ENCODE measurements around the gene SLC44A2. TPM values are rescaled to one million over a fixed set of nuclear protein-coding genes. Genes with fewer than 3 reads are reported as not detected.
"Not testable (repeated sequence)": the region's sequence is repeated elsewhere in the genome, so short reads cannot be mapped to it uniquely, and the experiment has no call there.

The SLC44A2 gene
- polyA plus RNA-seq, 3 donors = 175 to 191 (median 187) TPM

DNA sequence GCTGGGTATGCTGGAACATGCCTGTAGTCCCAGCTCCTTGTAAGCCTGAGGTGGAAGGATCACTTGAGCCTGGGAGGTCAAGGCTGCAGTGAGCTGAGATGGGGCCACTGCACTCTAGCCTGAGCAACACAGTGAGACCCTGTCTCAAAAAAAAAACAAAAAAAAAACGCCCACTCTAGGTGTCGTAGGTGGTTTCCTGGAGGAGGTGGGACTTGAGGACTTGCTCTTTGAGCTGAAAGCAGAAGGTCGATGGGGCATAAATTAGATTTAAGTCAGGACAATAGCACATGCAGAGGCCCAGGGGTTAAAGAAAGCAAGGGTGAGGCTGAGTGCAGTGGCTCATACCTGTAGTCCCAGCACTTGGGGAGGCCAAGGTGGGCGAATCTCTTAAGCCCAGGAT is 15.9 kb downstream of the SLC44A2 start:
- DNase-seq (ENCODE audit: extremely low read depth in 1 of 11, low read depth in 9 of 11, low spot score in 4 of 11) = no peak

DNA sequence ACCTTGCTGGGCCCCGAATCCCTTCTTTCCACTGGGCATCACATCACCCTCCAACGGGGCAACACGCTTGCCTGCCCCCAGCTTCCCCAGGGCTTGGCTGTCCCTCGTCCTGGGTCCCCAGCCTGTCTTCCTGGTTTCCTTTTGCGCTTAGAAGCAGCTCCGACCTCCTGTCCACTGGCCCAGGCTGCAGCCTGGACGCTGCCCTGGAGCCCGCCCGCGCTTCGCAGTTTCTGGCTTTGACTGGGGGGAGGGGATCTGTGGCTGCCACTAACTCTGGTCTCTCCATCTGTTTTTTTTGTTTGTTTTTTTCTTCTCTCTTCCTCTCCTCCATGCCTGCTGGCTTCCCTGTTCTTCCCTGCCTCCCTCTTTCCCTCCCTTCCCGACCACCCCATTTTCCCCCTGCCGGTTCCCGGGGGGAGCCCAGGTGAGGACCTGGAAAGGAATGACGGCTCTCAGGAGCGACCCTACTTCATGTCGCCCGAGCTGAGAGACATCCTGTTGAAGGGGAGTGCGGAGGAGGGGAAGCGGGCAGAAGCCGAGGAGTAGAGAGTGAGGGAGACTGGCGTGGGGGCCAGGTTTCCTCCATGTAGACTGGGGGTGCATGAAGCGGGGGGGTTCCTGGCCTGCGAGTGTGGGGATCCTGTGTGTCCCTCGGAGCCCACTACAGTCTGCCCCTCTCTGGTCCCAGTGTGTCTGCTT is 17.3 kb downstream of the SLC44A2 start:
- DNase-seq (ENCODE audit: extremely low read depth in 1 of 11, low read depth in 9 of 11, low spot score in 4 of 11) = no peak

DNA sequence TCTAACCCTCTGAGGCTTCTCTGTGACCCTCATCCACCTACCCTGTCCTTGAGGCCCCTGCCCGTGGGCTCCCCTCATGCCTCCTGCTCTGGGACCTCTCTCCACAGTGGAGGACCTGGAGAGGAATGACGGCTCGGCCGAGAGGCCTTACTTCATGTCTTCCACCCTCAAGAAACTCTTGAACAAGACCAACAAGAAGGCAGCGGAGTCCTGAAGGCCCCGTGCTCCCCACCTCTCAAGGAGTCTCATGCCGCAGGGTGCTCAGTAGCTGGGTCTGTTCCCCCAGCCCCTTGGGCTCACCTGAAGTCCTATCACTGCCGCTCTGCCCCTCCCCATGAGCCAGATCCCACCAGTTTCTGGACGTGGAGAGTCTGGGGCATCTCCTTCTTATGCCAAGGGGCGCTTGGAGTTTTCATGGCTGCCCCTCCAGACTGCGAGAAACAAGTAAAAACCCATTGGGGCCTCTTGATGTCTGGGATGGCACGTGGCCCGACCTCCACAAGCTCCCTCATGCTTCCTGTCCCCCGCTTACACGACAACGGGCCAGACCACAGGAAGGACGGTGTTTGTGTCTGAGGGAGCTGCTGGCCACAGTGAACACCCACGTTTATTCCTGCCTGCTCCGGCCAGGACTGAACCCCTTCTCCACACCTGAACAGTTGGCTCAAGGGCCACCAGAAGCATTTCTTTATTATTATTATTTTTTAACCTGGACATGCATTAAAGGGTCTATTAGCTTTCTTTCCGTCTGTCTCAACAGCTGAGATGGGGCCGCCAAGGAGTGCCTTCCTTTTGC is 18.0 kb downstream of the SLC44A2 start:
- DNase-seq (ENCODE audit: extremely low read depth in 1 of 11, low read depth in 9 of 11, low spot score in 4 of 11) = no peak

DNA sequence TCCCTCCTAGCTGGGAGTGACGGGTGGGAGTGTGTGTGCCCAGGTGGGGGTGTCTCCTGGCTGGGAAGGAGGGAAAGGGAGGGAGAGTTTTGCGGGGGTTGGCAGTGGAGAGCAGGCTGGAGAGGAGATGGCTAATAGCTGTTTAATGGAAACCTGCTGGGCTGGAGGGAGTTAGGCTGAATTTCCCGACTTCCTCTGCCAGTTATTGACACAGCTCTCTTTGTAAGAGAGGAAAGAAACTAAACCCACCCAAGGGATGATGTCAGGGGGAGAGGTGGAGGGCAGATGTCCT is 18.6 kb downstream of the SLC44A2 start:
- DNase-seq (ENCODE audit: extremely low read depth in 1 of 11, low read depth in 9 of 11, low spot score in 4 of 11) = peak in 1 of 11 donors; percentile 55

DNA sequence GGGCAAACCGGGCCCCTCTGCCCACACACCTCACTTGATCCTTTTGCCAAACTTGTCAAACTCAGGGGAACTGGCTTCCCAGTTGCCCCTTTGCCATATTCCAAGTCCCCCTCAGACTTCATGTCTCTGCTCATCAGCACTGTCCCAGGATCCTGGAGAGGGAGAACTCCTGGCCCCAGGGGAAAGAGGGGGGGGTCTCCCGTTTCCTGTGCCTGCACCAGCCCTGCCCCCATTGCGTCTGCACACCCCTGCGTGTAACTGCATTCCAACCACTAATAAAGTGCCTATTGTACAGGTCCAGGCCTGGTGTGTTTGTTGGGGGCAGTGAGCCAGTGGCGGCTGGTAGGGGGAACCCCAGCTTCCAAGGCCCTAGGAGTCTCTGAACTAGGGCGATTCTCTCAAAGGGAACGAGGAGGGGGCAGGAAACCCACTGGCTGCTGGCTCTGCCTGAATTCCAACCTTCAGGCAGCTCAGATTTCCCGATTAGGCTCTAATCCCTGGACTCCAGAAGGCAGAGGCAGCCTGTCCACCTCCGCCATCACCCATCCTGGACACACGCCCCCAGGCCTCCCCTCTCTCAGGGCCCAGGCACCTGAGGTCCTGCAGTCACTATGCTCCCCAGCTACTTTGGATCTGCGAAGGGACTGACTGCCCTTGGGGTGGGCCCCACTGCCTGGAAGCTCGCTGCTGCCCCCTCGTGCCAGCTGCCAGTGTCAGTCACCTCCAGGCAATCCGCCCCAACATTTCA is 19.1 kb downstream of the SLC44A2 start:
- DNase-seq (ENCODE audit: extremely low read depth in 1 of 11, low read depth in 9 of 11, low spot score in 4 of 11) = peak in 5 of 11 donors; percentile 51 to 71 (median 68)

DNA sequence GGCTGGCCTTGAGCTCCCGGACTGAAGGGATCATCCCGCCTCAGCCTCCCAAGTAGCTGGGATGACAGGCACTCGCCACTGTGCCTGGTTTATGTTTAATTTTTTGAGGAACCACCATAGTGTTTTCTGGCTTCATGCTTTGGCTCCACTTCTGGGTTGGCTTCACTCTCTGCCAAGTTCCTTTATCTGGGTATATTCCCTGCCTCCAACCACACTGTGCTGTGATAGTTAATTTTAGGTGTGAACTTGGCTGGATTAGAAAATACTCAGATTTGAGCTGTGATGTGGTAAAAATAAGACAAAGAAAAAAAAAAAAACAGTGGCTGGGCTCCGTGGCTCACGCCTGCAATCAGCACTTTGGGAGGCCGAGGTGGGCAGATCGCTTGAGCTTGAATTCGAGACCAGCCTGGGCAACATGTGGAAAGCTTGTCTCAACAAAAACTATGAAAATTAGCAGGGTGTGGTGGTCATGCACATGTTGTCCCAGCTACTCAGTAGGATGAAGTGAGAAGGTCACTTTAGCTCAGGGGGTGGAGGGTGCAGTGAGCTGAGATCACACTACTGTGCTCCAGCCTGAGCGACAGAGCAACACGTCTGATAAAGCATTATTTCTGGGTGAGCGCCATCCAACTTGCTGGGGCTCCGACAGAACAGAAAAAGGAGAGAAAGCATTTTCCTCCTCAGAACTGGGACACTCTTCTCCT is 21.3 kb downstream of the SLC44A2 start:
- no peak for DNase-seq (ENCODE audit: extremely low read depth in 1 of 11, low read depth in 9 of 11, low spot score in 4 of 11)

DNA sequence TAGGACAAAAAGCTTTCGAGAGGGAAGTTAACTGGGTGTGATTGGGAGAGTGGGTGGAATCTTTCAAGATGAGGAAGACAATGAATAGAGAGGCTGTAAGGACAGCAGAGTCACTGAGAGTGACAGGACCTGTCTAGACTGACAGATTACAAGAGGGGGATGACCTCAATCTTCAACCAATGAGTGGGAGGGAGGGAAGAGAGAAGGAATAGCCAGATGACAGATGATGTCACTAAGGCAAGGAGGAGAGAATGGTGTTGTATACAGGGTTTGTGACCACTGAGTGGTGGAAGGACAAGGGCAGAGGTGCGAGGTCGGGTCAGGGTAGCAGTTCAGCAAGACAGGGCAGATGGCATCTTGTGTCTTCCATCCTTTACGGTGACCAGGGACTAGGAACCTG is 23.0 kb downstream of the SLC44A2 start:
- DNase-seq (ENCODE audit: extremely low read depth in 1 of 11, low read depth in 9 of 11, low spot score in 4 of 11) = no peak

DNA sequence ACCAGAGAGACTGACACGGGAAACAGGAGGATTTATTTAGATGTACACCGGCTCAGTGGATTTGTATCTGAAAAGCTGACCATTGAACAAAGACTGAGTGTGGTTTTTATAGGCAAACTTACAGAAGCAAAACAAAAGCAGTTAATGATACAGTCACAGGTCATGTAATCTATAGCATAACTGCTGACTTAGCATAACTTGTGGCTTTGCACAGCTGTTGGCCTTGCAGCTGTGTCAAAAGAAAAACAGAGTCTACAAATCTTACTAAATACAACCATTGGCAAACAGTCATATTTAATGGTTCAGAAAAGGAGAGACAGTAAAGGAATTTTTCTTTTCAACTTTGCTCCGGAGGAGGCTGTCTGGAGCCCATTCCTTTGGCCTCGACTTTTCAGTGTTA is 26.5 kb downstream of the SLC44A2 start:
- no peak for DNase-seq (ENCODE audit: extremely low read depth in 1 of 11, low read depth in 9 of 11, low spot score in 4 of 11)

DNA sequence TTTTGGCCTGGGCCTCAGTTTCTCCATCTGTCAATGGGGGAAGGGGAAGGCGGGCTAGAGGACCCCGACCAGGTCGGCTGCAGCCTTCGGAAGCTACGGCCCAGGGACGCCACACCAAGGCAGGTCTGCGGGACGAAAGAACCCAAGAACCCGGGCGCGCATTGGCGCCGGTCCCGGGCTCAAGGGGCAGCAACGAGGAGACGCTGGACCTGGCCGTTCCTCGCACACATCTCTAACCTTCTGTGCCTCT is 28.1 kb downstream of the SLC44A2 start:
- DNase-seq (ENCODE audit: extremely low read depth in 1 of 11, low read depth in 9 of 11, low spot score in 4 of 11) = peak in 1 of 11 donors; percentile 53

DNA sequence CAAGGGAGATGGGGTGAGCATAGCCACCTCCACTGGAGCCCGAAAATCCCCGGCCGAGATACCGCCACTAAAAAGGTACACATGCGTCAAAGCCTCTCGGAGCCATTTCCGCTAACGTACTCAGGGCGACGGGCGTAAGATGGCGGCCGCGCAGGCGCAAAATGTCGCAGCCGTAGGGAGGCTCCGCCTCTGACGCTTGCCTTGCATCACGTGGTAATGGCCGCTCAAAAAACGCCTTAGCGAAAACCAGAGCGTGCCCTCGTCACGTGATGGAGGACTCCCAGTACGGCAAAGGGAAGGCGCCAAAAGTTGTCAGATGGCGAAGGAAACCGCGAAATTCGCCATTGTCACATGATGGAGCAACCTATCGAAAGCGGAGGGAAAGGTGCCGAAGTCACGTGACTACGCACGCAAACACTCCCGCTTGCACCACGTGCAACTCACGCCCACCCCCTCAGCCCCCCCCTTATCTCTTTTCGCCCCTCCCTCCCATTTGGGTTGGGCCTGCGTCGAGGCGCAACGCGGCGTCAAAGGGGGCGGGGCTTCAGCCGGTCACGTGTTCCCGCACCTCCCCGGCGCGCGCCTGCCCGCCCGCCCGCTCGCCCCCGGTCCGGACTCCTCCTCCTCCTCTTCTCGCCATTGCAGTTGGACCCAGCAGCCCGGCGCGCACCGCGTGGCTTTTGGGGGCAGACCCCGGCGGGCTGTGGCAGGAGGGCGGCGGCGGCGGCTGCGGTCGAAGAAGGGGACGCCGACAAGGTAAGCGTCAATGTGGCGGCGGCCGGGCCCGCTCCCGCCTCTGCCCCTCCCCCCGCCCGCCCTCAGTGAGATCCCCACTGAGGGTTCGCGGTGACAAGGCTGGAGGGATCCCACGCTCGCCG is 28.6 kb downstream of the SLC44A2 start, which contains the start of gene ILF3:
TSS of gene ILF3 (plus strand) at position 615 of the 878 bp plus-strand sequence. CDS start 16,260 bp downstream, outside the sequence.
- peak; percentile 100 for DNase-seq (ENCODE audit: extremely low read depth in 1 of 11, low read depth in 9 of 11, low spot score in 4 of 11)

DNA sequence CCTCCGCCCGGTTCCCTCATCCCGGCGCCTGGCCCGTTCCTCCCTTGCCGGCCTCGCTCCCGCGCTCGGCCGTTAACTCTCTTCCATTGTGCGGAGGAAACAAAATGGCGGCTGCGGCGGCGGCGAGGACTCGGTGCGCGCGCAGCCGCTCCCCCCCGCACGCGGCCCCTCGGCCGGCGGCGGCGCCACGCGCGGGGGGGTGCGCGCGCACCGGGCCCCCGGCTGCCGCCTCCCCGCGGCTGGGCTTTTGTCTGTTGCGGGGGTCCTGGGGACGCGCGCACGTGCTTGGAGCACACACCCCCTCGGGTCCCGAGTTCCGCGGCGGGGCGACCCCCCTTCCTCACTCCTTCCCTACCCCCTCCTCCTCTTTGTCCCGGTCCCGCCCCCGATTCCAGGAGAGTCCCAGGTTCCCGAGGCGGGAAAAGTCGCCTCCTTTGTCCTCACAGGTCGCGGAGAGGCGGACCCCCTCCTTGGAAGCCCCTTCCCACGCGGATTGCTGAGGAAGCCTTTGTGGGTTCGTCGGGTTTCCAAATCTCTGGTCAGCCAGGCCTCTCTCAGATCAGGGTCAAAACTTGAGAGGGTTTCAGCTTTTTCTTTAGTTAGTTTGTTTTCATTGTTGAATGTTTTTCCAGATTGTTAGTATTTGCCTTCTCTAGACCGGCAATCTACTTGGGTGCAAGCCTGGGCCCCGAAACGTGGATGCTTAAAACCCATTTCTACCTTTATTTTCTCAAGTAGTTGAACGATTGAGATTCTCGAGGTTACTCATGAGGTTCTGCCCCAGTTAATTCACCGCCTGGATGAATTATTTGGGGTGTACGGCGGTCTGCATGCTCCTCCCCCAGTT is 29.5 kb downstream of the SLC44A2 start:
- peak in 3 of 11 donors; percentile 41 to 64 (median 49) for DNase-seq (ENCODE audit: extremely low read depth in 1 of 11, low read depth in 9 of 11, low spot score in 4 of 11)

DNA sequence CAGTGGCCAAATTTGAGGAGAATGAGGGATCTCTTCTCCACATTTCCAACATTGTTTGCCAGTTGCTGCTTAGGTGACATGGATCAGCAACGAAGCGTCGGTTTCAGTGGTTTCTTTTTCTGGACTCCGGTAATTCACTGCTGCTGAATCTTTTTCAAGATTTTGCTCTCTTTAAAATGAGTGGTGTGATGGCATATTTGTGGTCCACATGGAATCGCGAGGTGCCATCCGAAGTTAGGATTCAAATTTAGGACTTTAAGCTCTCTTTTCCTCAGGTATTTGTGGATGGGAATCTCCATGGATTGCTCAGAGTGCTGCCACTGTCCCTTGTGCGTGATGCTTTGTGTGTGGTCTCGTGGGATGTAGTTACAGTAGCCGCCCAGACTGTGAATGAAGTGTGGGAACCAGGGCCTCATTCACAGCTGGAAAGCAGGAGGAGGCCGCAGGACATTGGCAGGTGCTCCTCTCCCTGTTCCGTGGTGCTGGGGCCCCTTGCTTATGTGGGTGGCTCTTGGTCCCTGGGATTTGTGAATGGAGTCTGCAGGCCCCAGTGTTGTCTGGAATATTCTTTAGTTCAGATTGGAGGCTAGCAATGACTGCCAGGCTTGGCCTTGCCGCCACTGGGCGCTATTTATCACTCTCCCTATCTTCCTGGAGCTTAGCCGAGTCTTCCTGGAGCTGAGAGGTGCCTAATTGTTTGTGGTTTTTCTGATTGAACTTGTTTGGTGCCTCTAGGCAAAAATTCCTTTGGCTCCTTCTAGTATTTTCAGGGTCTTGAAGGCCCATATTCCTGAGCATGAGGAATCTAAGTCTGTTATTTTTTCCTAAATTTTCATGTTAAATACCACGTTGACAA is 30.3 kb downstream of the SLC44A2 start:
- no peak for DNase-seq (ENCODE audit: extremely low read depth in 1 of 11, low read depth in 9 of 11, low spot score in 4 of 11)

DNA sequence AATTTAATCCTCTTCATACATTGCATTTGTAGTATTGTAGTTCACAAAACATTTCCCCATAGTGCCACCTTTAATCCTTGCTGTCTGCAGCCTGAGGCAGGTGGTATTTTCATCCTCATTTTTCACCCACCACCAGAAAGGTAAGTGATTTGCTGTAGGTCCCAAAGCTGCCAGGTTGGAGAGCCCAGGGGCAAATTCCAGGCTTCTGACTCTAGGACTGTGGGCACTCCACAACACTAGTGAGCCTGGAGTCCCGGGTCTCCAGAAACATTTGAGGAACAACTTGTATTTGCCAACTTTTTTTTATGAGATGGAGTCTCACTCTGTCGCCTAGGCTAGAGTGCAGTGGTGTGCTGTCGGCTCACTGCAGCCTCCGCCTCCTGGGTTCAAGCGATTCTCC is 35.0 kb downstream of the SLC44A2 start:
- no peak for DNase-seq (ENCODE audit: extremely low read depth in 1 of 11, low read depth in 9 of 11, low spot score in 4 of 11)

DNA sequence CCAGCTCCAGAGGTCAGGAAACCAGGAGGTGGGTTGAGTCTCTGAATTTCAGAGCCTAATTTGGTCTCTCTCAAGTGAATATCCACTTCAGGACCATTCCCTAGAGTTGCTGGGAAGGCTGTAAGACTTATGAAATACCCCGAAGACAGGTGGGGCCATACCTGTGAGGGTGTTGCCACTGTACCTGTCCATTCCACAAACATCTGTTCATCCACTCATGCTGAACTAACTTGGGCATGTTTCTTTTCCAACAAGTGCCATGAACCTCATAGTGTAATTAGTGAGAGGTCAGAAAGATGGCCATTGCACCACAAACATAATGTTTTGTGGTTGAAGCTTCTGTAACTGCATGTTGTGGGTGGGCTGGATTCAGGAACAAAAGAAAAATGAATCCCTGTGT is 36.6 kb downstream of the SLC44A2 start:
- DNase-seq (ENCODE audit: extremely low read depth in 1 of 11, low read depth in 9 of 11, low spot score in 4 of 11) = no peak

DNA sequence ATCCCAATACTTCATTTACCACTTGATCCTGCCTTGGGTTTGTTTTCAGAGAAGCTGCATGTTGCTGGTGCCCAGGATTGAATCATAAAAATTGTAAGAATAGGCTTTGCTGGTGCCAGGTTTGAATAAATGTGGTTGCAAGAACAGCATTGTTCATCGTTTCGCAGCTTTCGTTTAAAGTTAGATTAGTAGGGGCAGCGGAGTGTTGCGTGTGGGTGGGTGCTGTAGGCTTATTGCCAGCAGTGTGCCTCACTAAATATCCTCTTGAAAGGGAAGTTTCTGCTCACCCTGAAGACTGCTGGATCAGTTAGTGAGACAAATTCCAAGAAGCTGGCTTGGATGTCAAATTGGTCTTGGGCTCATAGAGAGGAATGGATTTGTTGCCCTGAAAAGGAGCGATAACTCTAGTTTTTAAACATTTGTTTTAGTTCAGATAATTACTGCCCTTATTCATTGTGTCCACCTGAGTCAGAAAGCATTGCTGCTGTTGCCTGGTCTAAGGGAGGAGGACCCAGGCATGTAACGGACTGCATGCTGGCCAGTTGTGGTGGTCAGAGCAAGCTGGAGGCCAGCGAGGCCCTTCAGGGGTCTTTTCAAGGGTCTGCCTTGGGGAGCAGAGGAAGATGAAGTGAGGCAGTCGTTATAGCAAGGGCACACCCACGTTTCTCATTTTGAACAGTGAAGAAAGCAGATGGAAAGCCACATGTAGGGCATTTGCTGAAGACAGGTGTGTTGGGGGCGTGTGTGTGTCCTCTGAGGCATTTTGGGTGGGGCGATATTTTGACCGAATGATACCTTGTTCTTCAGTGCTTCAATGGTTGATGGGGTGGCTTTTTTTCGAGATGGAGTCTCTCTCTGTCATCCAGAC is 37.3 kb downstream of the SLC44A2 start:
- DNase-seq (ENCODE audit: extremely low read depth in 1 of 11, low read depth in 9 of 11, low spot score in 4 of 11) = no peak

DNA sequence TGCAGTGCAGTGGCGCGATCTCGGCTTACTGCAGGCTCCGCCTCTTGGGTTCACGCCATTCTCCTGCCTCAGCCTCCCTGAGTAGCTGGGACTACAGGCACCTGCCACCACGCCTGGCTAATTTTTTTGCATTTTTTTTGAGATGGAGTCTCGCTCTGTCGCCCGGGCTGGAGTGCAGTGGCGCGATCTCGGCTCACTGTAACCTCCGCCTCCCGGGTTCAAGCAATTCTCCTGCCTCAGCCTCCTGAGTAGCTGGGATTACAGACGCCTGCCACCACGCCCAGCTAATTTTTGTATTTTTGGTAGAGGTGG is 37.9 kb downstream of the SLC44A2 start:
- DNase-seq (ENCODE audit: extremely low read depth in 1 of 11, low read depth in 9 of 11, low spot score in 4 of 11) = not testable (repeated sequence)
